Erythroblast (primary cell): ENCODE data around the gene NDRG4.

Experiments
- GATA1 ChIP-seq: IDR thresholded peaks from 2 replicates; pipeline ENCODE4 v1.6.1; 2011; ENCODE audit warnings: low read depth, mild to moderate bottlenecking, control low read depth, low read length, moderate library complexity
- POLR2A ChIP-seq: IDR thresholded peaks from 2 replicates; pipeline ENCODE4 v1.6.1; 2011; ENCODE audit warnings: mild to moderate bottlenecking, low read length

DNA sequence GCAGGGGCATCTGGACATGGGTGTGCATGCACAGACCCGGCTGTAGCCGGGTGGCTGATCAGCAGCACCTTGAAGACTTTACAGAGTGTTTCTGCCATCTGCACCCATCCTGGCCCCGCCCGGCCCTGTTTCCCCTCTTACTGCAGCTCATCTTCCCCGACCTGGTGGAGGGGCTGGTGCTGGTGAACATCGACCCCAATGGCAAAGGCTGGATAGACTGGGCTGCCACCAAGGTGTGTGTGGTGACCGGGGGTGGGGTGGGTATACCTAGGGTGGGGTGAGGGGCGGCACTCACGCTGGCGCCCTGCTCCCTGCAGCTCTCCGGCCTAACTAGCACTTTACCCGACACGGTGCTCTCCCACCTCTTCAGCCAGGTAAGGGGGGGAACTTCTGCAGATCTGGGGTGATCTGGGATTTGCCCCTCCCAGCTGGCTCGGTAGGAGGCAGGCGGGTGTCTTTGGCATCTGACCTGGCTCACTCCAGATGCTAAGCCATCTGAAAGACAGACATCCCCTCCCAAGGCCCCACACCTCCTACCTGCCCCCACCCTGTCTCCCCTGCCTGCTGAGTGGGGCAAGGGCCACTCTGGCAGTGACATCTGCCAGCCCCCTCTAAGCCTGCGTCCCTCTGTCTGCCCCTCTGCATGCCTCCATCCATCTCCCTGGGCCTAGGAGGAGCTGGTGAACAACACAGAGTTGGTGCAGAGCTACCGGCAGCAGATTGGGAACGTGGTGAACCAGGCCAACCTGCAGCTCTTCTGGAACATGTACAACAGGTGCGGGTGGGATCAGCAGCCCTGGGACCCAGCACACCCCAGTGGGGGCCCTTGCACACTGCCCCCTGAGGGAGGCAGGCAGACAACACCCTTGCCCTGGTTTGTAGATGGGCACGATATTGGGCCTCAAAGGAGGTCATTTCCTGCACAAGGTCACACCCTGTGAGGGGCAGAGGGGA is 6.6 kb downstream of the NDRG4 start:
- TF ChIP-seq POLR2A (no peak), GATA1 (no peak)
